HepG2 (cell line): ENCODE results near the gene MICAL3. TPM values are rescaled to one million over a fixed set of nuclear protein-coding genes. Genes with fewer than 3 reads are reported as not detected.

ENCODE experiments used
- CC2D1A ChIP-seq: sonication (generic); formaldehyde crosslinking; IDR thresholded peaks from 2 replicates; pipeline ENCODE4 v1.8.1; 2023; ENCODE audit warnings: mild to moderate bottlenecking, missing genetic modification reagents
- CREBL2 ChIP-seq: sonication (generic); formaldehyde crosslinking; IDR thresholded peaks from 2 replicates; pipeline ENCODE4 v1.8.1; 2023; ENCODE audit warnings: missing genetic modification reagents, mild to moderate bottlenecking, borderline replicate concordance
- DR1 ChIP-seq: sonication (generic); formaldehyde crosslinking; IDR thresholded peaks from 2 replicates; pipeline ENCODE4 v1.8.0; 2021; ENCODE audit warnings: mild to moderate bottlenecking, missing genetic modification reagents, inconsistent platforms
- EED ChIP-seq: sonication (generic); formaldehyde crosslinking; IDR thresholded peaks from 2 replicates; pipeline ENCODE4 v1.5.0; 2020; ENCODE audit warnings: mild to moderate bottlenecking, missing genetic modification reagents
- FOXP1 ChIP-seq, 2 experiments: fragments of 450-650 bp in 1 of 2; IDR thresholded peaks; 2 replicates each; pipeline ENCODE4 v1.6.1; 2017 to 2018; ENCODE audit warnings: antibody characterized with exemption in 1 of 2
- KDM4B ChIP-seq: sonication (generic); formaldehyde crosslinking; IDR thresholded peaks from 2 replicates; pipeline ENCODE4 v1.4.0; 2020; ENCODE audit warnings: missing genetic modification reagents
- MAFK ChIP-seq, 2 experiments: IDR thresholded peaks in 1 of 2; conservative IDR thresholded peaks in 1 of 2; 2 replicates each; pipeline ENCODE4 v1.6.1; 2011; ENCODE audit warnings: improper control_type of control experiment in 2 of 2, low read length in 2 of 2
- MXD1 ChIP-seq: sonication (generic); formaldehyde crosslinking; IDR thresholded peaks from 2 replicates; pipeline ENCODE4 v1.4.0; 2020; ENCODE audit warnings: mild to moderate bottlenecking, missing genetic modification reagents
- NFYB ChIP-seq: sonication (generic); formaldehyde crosslinking; IDR thresholded peaks from 2 replicates; pipeline ENCODE4 v1.4.0; 2020; ENCODE audit warnings: missing genetic modification reagents
- ONECUT2 ChIP-seq: sonication (generic); formaldehyde crosslinking; IDR thresholded peaks from 2 replicates; pipeline ENCODE4 v1.4.0; 2020; ENCODE audit warnings: missing genetic modification reagents
- SALL1 ChIP-seq: sonication (generic); formaldehyde crosslinking; IDR thresholded peaks from 2 replicates; pipeline ENCODE4 v1.8.0; 2022; ENCODE audit warnings: mild to moderate bottlenecking, missing genetic modification reagents
- SKI ChIP-seq: fragments of 450-650 bp; IDR thresholded peaks from one replicate; pipeline ENCODE4 v1.6.1; 2018; ENCODE audit warnings: mild to moderate bottlenecking; ENCODE audit not compliant: partially characterized antibody
- TCF7L2 ChIP-seq: IDR thresholded peaks from 2 replicates; pipeline ENCODE4 v1.6.1; 2011; ENCODE audit warnings: mild to moderate bottlenecking, low read depth, low read length, moderate library complexity
- TEAD2 ChIP-seq: sonication (generic); formaldehyde crosslinking; IDR thresholded peaks from 2 replicates; pipeline ENCODE4 v1.9.0; 2021; ENCODE audit warnings: missing genetic modification reagents
- THAP11 ChIP-seq: IDR thresholded peaks from 2 replicates; pipeline ENCODE4 v1.6.1; 2016; ENCODE audit warnings: missing biosample characterization, missing genetic modification reagents
- THAP7 ChIP-seq: sonication (generic); formaldehyde crosslinking; IDR thresholded peaks from 2 replicates; pipeline ENCODE4 v1.8.1; 2023; ENCODE audit warnings: mild to moderate bottlenecking, missing genetic modification reagents
- THAP9 ChIP-seq: sonication (generic); formaldehyde crosslinking; IDR thresholded peaks from 2 replicates; pipeline ENCODE4; 2020; ENCODE audit warnings: missing genetic modification reagents, mild to moderate bottlenecking, borderline replicate concordance
- ZBTB34 ChIP-seq: sonication (generic); formaldehyde crosslinking; IDR thresholded peaks from 2 replicates; pipeline ENCODE4 v1.8.0; 2022; ENCODE audit warnings: mild to moderate bottlenecking, missing genetic modification reagents
- ZFP1 ChIP-seq: IDR thresholded peaks from 2 replicates; pipeline ENCODE4 v1.6.1; 2016
- ZFP37 ChIP-seq: sonication (generic); formaldehyde crosslinking; IDR thresholded peaks from 2 replicates; pipeline ENCODE4 v1.4.0; 2020; ENCODE audit warnings: missing genetic modification reagents, borderline replicate concordance
- ZNF205 ChIP-seq: IDR thresholded peaks from 2 replicates; pipeline ENCODE4 v1.6.1; 2018; ENCODE audit warnings: missing biosample characterization, missing genetic modification reagents
- ZNF30 ChIP-seq: sonication (generic); formaldehyde crosslinking; IDR thresholded peaks from 2 replicates; pipeline ENCODE4 v1.5.0; 2020; ENCODE audit warnings: mild to moderate bottlenecking, missing genetic modification reagents
- ZNF552 ChIP-seq: sonication (generic); formaldehyde crosslinking; IDR thresholded peaks from 2 replicates; pipeline ENCODE4 v1.9.0; 2022; ENCODE audit warnings: missing genetic modification reagents, mild to moderate bottlenecking, borderline replicate concordance
- polyA plus RNA-seq, 8 experiments: library from polyadenylated mRNA; depleted of rRNA in 3 of 8; stranded (reverse) in 7 of 8; unstranded in 1 of 8; fragments of >200 nt; fragmentation: Illumina TruSeq in 4 of 8; extraction: Trizol in 4 of 8; gene quantifications; 2 replicates each; pipeline versions ENCODE4 v1.2.1 to v1.2.3, GENCODE V29; 2011 to 2016; ENCODE audit warnings: low read depth in 4 of 8, missing spikeins in 1 of 8, mixed read lengths in 1 of 8; ENCODE audit not compliant: insufficient read depth in 1 of 8
- total RNA-seq, 5 experiments: library from RNA; depleted of rRNA; stranded (reverse); fragments of >200 nt; fragmentation: Illumina TruSeq; extraction: Trizol; gene quantifications; 2 replicates each; pipeline ENCODE4 v1.2.3, GENCODE V29; 2016; ENCODE audit warnings: low read depth in 1 of 5

Gene MICAL3
- total and polyA plus RNA-seq, 2 of the 13 experiments (the other 11 are each of a cell fraction or from before 2014, with no cell fraction given), result 5.3 to 12.5 TPM

- TF ChIP-seq THAP7 (CRISPR knock-in tag) (no peak), NFYB (CRISPR knock-in tag) (no peak), THAP11 (CRISPR knock-in tag) (no peak), CC2D1A (no peak), ZBTB34 (no peak), ZFP37 (no peak), ZNF30 (CRISPR knock-in tag) (no peak), ZNF205 (CRISPR knock-in tag) (0 out of 2 replicates have a peak, but pooled peaks have one; percentile 30), KDM4B (CRISPR knock-in tag) (no peak), THAP9 (CRISPR knock-in tag) (no peak), DR1 (CRISPR knock-in tag) (no peak), CREBL2 (CRISPR knock-in tag) (no peak), EED (CRISPR knock-in tag) (no peak), ZNF552 (CRISPR knock-in tag) (no peak), ONECUT2 (CRISPR knock-in tag) (no peak), TCF7L2 (no peak), SALL1 (peak; percentile 14; the same call in 1 of the 2 replicates), MXD1 (CRISPR knock-in tag) (no peak; the same call in 1 of the 2 replicates), TEAD2 (CRISPR knock-in tag) (no peak), ZFP1 (CRISPR knock-in tag) (no peak), FOXP1 (IDR thresholded peaks at IDR 0.05) (no peak), FOXP1 (CRISPR knock-in tag; IDR thresholded peaks at IDR 0.05) (no peak), MAFK (conservative IDR thresholded peaks at IDR 0.05 in 1 of 2, IDR thresholded peaks at IDR 0.05 in 1 of 2; ENCODE audit: low read length in 2 of 2) (no peak), SKI (no peak)
Observed at GRCh38 chr22:17773606-17774205, 250.7 kb downstream of the MICAL3 start (continued).
